H1 (cell line): ENCODE data around the gene RHO. TPM values are rescaled to one million over a fixed set of nuclear protein-coding genes. Genes with fewer than 3 reads are reported as not detected.

ENCODE experiments used
- CREB1 ChIP-seq: IDR thresholded peaks from 2 replicates; pipeline ENCODE4 v1.6.1; 2012; ENCODE audit warnings: inconsistent platforms
- JUN ChIP-seq: IDR thresholded peaks from 2 replicates; pipeline ENCODE4 v1.6.1; 2011; ENCODE audit warnings: low read depth, mild to moderate bottlenecking, improper control_type of control experiment, low read length
- POLR2AphosphoS5 ChIP-seq: IDR thresholded peaks from 2 replicates; pipeline ENCODE4 v1.6.1; 2011; ENCODE audit warnings: low read depth, low read length
- SIRT6 ChIP-seq: IDR thresholded peaks from one replicate; pipeline ENCODE4 v1.7.1; 2012; ENCODE audit warnings: low read length, inconsistent platforms
- SRF ChIP-seq: IDR thresholded peaks from 2 replicates; pipeline ENCODE4 v1.6.1; 2011; ENCODE audit warnings: mild to moderate bottlenecking, low read depth, low read length, moderate library complexity
- polyA plus RNA-seq, 7 experiments: library from polyadenylated mRNA; depleted of rRNA in 3 of 7; stranded (reverse) in 5 of 7; unstranded in 2 of 7; fragments of >200 nt in 5 of 7; fragments of 200-250 nt in 2 of 7; gene quantifications; 1 replicate in 5 of 7; 2 replicates in 1 of 7; 4 replicates in 1 of 7; pipeline versions ENCODE4 v1.2.1 to v1.2.3, GENCODE V29; 2011 to 2013; ENCODE audit warnings: missing spikeins in 2 of 7, mixed read lengths in 2 of 7
- total RNA-seq: library from RNA; stranded (reverse); fragmentation: NEBNext Ultra II Directional; extraction: Animal tissue kit (Norgen Biotek cat#: 25700); gene quantifications from 2 replicates; pipeline ENCODE4 v1.2.1, GENCODE V29; 2021

Gene RHO
- total and polyA plus RNA-seq, 2 of the 8 experiments (the other 6 are each of a cell fraction or from before 2014, with no cell fraction given) = not detected

GRCh38 chr3:129534428-129535027 lies 6.1 kb downstream of the RHO start (continued):
- TF ChIP-seq SRF = no peak
- TF ChIP-seq CREB1 = no peak
- TF ChIP-seq SIRT6 = no peak
- no peak for TF ChIP-seq JUN
- no peak for TF ChIP-seq POLR2AphosphoS5
